AG09319 (cell line): ENCODE data around the gene HEBP2.
"Not testable (repeated sequence)": the region's sequence is repeated elsewhere in the genome, so short reads cannot be mapped to it uniquely, and the experiment has no call there.

Source experiments
- DNase-seq: peaks from one replicate; pipeline ENCODE4 v3.0.0-alpha.2; 2010; ENCODE audit warnings: low read depth; ENCODE audit errors: extremely low read depth
- TF ChIP-seq, protein P1 (sequence below): IDR thresholded peaks from 2 replicates; pipeline ENCODE4 v1.5.1; 2011; ENCODE audit warnings: low read depth, mild to moderate bottlenecking, inconsistent platforms, low read length, moderate library complexity

HEBP2 gene

GRCh38 chr6:138419766-138420165, 15.7 kb downstream of the HEBP2 start:
- TF ChIP-seq, protein P1, sequence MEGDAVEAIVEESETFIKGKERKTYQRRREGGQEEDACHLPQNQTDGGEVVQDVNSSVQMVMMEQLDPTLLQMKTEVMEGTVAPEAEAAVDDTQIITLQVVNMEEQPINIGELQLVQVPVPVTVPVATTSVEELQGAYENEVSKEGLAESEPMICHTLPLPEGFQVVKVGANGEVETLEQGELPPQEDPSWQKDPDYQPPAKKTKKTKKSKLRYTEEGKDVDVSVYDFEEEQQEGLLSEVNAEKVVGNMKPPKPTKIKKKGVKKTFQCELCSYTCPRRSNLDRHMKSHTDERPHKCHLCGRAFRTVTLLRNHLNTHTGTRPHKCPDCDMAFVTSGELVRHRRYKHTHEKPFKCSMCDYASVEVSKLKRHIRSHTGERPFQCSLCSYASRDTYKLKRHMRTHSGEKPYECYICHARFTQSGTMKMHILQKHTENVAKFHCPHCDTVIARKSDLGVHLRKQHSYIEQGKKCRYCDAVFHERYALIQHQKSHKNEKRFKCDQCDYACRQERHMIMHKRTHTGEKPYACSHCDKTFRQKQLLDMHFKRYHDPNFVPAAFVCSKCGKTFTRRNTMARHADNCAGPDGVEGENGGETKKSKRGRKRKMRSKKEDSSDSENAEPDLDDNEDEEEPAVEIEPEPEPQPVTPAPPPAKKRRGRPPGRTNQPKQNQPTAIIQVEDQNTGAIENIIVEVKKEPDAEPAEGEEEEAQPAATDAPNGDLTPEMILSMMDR: no peak
- no peak for DNase-seq

- DNase-seq: no peak
- TF ChIP-seq, protein P1: no peak
Measured at GRCh38 chr6:138420356-138420755, 16.3 kb downstream of the HEBP2 start.

GRCh38 chr6:138421089-138421488, 17.1 kb downstream of the HEBP2 start:
- TF ChIP-seq, protein P1: no peak
- no peak for DNase-seq

DNA sequence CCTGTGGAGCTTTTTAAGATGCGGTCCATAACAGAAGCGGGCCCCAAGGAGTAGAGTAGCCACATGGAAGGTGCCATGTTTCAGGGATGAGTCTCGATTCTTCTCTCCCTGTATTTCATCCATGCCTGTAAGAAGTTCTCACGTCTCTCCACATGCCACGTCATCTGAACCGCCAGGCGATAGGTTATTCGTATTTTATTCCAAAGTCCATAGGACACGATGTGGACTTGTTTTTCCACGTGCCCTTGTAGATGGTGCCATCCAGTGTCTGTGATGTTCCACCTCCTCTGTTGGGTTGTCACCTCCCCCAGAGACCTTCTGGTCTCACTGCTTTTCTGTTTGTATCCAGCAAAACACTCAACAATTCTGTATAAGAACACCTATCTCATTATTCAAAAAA, 17.6 kb downstream of the HEBP2 start:
- DNase-seq: no peak
- TF ChIP-seq, protein P1: no peak

DNA sequence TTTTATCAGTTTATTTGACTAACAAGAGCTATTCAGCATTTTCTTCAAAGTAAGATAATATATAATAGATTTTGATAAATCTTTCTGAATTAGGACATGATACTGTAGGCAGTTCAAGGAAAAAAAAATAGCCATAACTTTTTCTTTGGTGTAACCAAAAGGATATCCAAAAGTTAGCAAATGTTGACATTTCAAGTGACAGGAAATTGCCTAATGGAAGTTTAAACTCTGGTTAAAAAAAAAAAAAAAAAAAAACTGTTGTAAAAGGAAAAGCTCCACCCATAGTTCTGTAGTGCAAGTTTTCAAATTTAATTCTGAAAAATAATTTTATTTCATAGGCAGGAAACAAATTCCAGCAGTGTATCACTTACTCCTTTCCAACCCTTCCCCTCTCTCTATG, 18.8 kb downstream of the HEBP2 start:
- TF ChIP-seq, protein P1: no peak
- DNase-seq: no peak

GRCh38 chr6:138424004-138424904, 20.2 kb downstream of the HEBP2 start:
- TF ChIP-seq, protein P1: no peak
- DNase-seq: no peak

GRCh38 chr6:138425256-138425655, 21.2 kb downstream of the HEBP2 start:
- DNase-seq: not testable (repeated sequence)

- TF ChIP-seq, protein P1: no peak
- no peak for DNase-seq
Measured at GRCh38 chr6:138426500-138427123, 22.6 kb downstream of the HEBP2 start.
